Adrenal gland (tissue), 5 donors: ENCODE measurements around the gene FBLN1.

Experiments used
- CTCF ChIP-seq, 6 experiments: fragments of 450-650 bp in 4 of 6; fragments of 200-600 bp in 2 of 6; sonication (generic) in 1 of 6; IDR thresholded peaks; 1 replicate in 5 of 6; 2 replicates in 1 of 6; pipeline versions ENCODE4 v1.5.1 to v1.8.0; 2016 to 2021; ENCODE audit warnings: antibody characterized with exemption in 6 of 6, mild to moderate bottlenecking in 2 of 6, moderate library complexity in 1 of 6
- POLR2A ChIP-seq, 2 donors: fragments of 450-650 bp; IDR thresholded peaks; one replicate each; pipeline ENCODE4 v1.6.1; 2017; ENCODE audit warnings: antibody characterized with exemption in 2 of 2, mild to moderate bottlenecking in 2 of 2, moderate library complexity in 1 of 2
- donor health status: DM: no; HTN: no; CAD: no.

- TF ChIP-seq CTCF (IDR thresholded peaks at IDR 0.05) (no peak), POLR2A (IDR thresholded peaks at IDR 0.05) (no peak)
Measured at GRCh38 chr22:45465633-45466032, 37.0 kb upstream of the FBLN1 start.
